ENCODE measurements around the gene UBE2V1. TPM values are rescaled to one million over a fixed set of nuclear protein-coding genes. Genes with fewer than 3 reads are reported as not detected.

The UBE2V1 gene
- total and polyA plus RNA-seq, 12 donors = 61.9 to 113 (median 88.6) TPM

- Histone ChIP-seq H3K9me3 (no peaks in the 10 kb centered on the region), H3K27ac (peak overlapping the region in 7 of 10 donors; percentile 16 to 77 (median 40)), H3K27me3 (no peaks in the 10 kb centered on the region), H3K36me3 (peaks cover 0 to 16% (median 0%) of the 10 kb centered on the region in 9 donors), H3K4me1 (peaks cover 5 to 88% (median 69%) of the 10 kb centered on the region in 9 donors), H3K4me3 (no peak overlapping the region)
- DNase-seq = no peak
- intact Hi-C loops (cut with DNase I) = no loop called here
- ATAC-seq = peak in 1 of 8 donors; percentile 8
- 47% methylated on average over 4 of the region's 4 CpGs for WGBS, 2 donors
- TF ChIP-seq CTCF (IDR thresholded peaks at IDR 0.05) = no peak
Measured at GRCh38 chr20:50101887-50102286, 11.1 kb downstream of the UBE2V1 start.

GRCh38 chr20:50101281-50101680, 11.7 kb downstream of the UBE2V1 start:
- ATAC-seq = no peak

GRCh38 chr20:50100552-50100951, 12.4 kb downstream of the UBE2V1 start:
- Histone ChIP-seq H3K4me3 (no peak overlapping the region), H3K36me3 (peaks cover 0 to 29% (median 10%) of the 10 kb centered on the region in 9 donors), H3K27me3 (no peaks in the 10 kb centered on the region), H3K4me1 (peaks cover 2 to 87% (median 64%) of the 10 kb centered on the region in 9 donors), H3K27ac (peak overlapping the region in 9 of 10 donors; percentile 35 to 77 (median 59)), H3K9me3 (no peaks in the 10 kb centered on the region)
- TF ChIP-seq CTCF (IDR thresholded peaks at IDR 0.05) = no peak
- DNase-seq (no peak), ATAC-seq (peak in 6 of 8 donors; percentile 18 to 54 (median 44))
- intact Hi-C loops (cut with DNase I) = no loop called here

More at GRCh38 chr20:50101281-50101680, 11.7 kb downstream of the UBE2V1 start:
- Histone ChIP-seq H3K36me3 (peaks cover 0 to 22% (median 3%) of the 10 kb centered on the region in 9 donors), H3K27me3 (no peaks in the 10 kb centered on the region), H3K27ac (peak overlapping the region in 9 of 10 donors; percentile 35 to 77 (median 59)), H3K4me3 (no peak overlapping the region), H3K9me3 (no peaks in the 10 kb centered on the region), H3K4me1 (peaks cover 4 to 87% (median 66%) of the 10 kb centered on the region in 9 donors)
- WGBS, 2 donors = 45 to 75% methylated on average over 2 of the region's 2 CpGs
- intact Hi-C loops (cut with DNase I) = no loop called here
- no peak for DNase-seq
- TF ChIP-seq CTCF (IDR thresholded peaks at IDR 0.05) = no peak

- ATAC-seq (no peak), DNase-seq (no peak)
- no peak for TF ChIP-seq CTCF (IDR thresholded peaks at IDR 0.05)
- 90% methylated on average over 5 of the region's 5 CpGs for WGBS, 2 donors
- H3K9me3 ChIP-seq = no peaks in the 10 kb centered on the region
- peaks cover 0 to 39% (median 13%) of the 10 kb centered on the region in 9 donors for H3K36me3 ChIP-seq
- intact Hi-C loops (cut with DNase I) = no loop called here
- H3K4me3 ChIP-seq = no peak overlapping the region
- peaks cover 2 to 82% (median 56%) of the 10 kb centered on the region in 9 donors for H3K4me1 ChIP-seq
- H3K27me3 ChIP-seq = no peaks in the 10 kb centered on the region
- peak overlapping the region in 8 of 10 donors; percentile 42 to 77 (median 60) for H3K27ac ChIP-seq
Measured at GRCh38 chr20:50099565-50099991, 13.4 kb downstream of the UBE2V1 start.

All from heart right ventricle (tissue), 16 donors.